ENCODE results near the gene MAK.

GRCh38 chr6:10721850-10722569, 116.3 kb downstream of the MAK start:
- no peak for TF ChIP-seq CTCF (conservative IDR thresholded peaks at IDR 0.05; ENCODE audit: low read depth in 2 of 2)
- no peak for TF ChIP-seq POLR2AphosphoS5 (IDR thresholded peaks at IDR 0.05; ENCODE audit: low read depth)
- no peak for TF ChIP-seq REST (IDR thresholded peaks at IDR 0.05; ENCODE audit: unreplicated experiment)
- TF ChIP-seq EZH2 (IDR thresholded peaks at IDR 0.05; ENCODE audit: low read depth, unreplicated experiment): no peak
- TF ChIP-seq EZH2phosphoT487 (IDR thresholded peaks at IDR 0.05; ENCODE audit: unreplicated experiment): no peak
- no peak for TF ChIP-seq JUNB (IDR thresholded peaks at IDR 0.05; ENCODE audit: unreplicated experiment)
- TF ChIP-seq ZNF114 (CRISPR knock-in tag; IDR thresholded peaks at IDR 0.05): no peak
- no peak for TF ChIP-seq CREB1 (CRISPR knock-in tag; IDR thresholded peaks at IDR 0.05; ENCODE audit: low read depth)
- TF ChIP-seq ZNF331 (CRISPR knock-in tag; IDR thresholded peaks at IDR 0.05; ENCODE audit: low read depth): no peak
- TF ChIP-seq, protein P1, sequence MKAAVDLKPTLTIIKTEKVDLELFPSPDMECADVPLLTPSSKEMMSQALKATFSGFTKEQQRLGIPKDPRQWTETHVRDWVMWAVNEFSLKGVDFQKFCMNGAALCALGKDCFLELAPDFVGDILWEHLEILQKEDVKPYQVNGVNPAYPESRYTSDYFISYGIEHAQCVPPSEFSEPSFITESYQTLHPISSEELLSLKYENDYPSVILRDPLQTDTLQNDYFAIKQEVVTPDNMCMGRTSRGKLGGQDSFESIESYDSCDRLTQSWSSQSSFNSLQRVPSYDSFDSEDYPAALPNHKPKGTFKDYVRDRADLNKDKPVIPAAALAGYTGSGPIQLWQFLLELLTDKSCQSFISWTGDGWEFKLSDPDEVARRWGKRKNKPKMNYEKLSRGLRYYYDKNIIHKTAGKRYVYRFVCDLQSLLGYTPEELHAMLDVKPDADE (IDR thresholded peaks at IDR 0.05): no peak
- TF ChIP-seq STAT1 (IDR thresholded peaks at IDR 0.05; ENCODE audit: unreplicated experiment): no peak
- no peak for TF ChIP-seq ZNF462 (CRISPR knock-in tag; IDR thresholded peaks at IDR 0.05)
- no peak for TF ChIP-seq NANOG (IDR thresholded peaks at IDR 0.05; ENCODE audit: borderline replicate concordance)
